ENCODE measurements around the gene SAMD1. TPM values are rescaled to one million over a fixed set of nuclear protein-coding genes. Genes with fewer than 3 reads are reported as not detected.

Gene SAMD1
- total RNA-seq, 1 donor from 2014 or later = 29.5 TPM

- Mint-ChIP-seq H3K9me3 (ENCODE audit: unreplicated experiment) (no peaks in the 10 kb centered on the region), H3K4me1 (ENCODE audit: unreplicated experiment) (peaks cover 45% of the 10 kb centered on the region), H3K27ac (ENCODE audit: unreplicated experiment) (no peak overlapping the region)
These were observed 23.9 kb upstream of the SAMD1 start for GRCh38 chr19:14114439-14114838.

GRCh38 chr19:14113762-14114414 lies 23.3 kb upstream of the SAMD1 start:
- DNase-seq (ENCODE audit: low spot score) = no peak
- no peak overlapping the region for H3K27ac Mint-ChIP-seq (ENCODE audit: unreplicated experiment)
- peaks cover 12% of the 10 kb centered on the region for H3K27me3 Mint-ChIP-seq (ENCODE audit: unreplicated experiment)
- peaks cover 5% of the 10 kb centered on the region for H3K36me3 Mint-ChIP-seq (ENCODE audit: low read depth, unreplicated experiment)
- peak; percentile 20 for TF ChIP-seq CTCF (IDR thresholded peaks at IDR 0.05; ENCODE audit: unreplicated experiment)
- peaks cover 40% of the 10 kb centered on the region for H3K4me1 Mint-ChIP-seq (ENCODE audit: unreplicated experiment)
- H3K9me3 Mint-ChIP-seq (ENCODE audit: unreplicated experiment) = no peaks in the 10 kb centered on the region
- H3K4me3 Mint-ChIP-seq (ENCODE audit: unreplicated experiment) = no peak overlapping the region

More at GRCh38 chr19:14114439-14114838, 23.9 kb upstream of the SAMD1 start:
- H3K36me3 Mint-ChIP-seq (ENCODE audit: low read depth, unreplicated experiment) = peaks cover 9% of the 10 kb centered on the region
- H3K27me3 Mint-ChIP-seq (ENCODE audit: unreplicated experiment) = peaks cover 12% of the 10 kb centered on the region
- H3K4me3 Mint-ChIP-seq (ENCODE audit: unreplicated experiment) = no peak overlapping the region
- TF ChIP-seq CTCF (IDR thresholded peaks at IDR 0.05; ENCODE audit: unreplicated experiment) = no peak
- DNase-seq (ENCODE audit: low spot score) = no peak

GRCh38 chr19:14112809-14113385 lies 22.3 kb upstream of the SAMD1 start:
- H3K4me3 Mint-ChIP-seq (ENCODE audit: unreplicated experiment) = no peak overlapping the region

GRCh38 chr19:14112051-14112808 lies 21.7 kb upstream of the SAMD1 start:
- H3K36me3 Mint-ChIP-seq (ENCODE audit: low read depth, unreplicated experiment) = peaks cover 3% of the 10 kb centered on the region
- no peak overlapping the region for H3K4me3 Mint-ChIP-seq (ENCODE audit: unreplicated experiment)
- H3K4me1 Mint-ChIP-seq (ENCODE audit: unreplicated experiment) = peaks cover 35% of the 10 kb centered on the region
- DNase-seq (ENCODE audit: low spot score) = no peak
- H3K27me3 Mint-ChIP-seq (ENCODE audit: unreplicated experiment) = peaks cover 12% of the 10 kb centered on the region
- H3K27ac Mint-ChIP-seq (ENCODE audit: unreplicated experiment) = no peak overlapping the region
- TF ChIP-seq CTCF (IDR thresholded peaks at IDR 0.05; ENCODE audit: unreplicated experiment) = no peak
- H3K9me3 Mint-ChIP-seq (ENCODE audit: unreplicated experiment) = no peaks in the 10 kb centered on the region

More at GRCh38 chr19:14112809-14113385, 22.3 kb upstream of the SAMD1 start:
- peak overlapping the region; percentile 61 for H3K27ac Mint-ChIP-seq (ENCODE audit: unreplicated experiment)
- peaks cover 12% of the 10 kb centered on the region for H3K27me3 Mint-ChIP-seq (ENCODE audit: unreplicated experiment)
- no peak for TF ChIP-seq CTCF (IDR thresholded peaks at IDR 0.05; ENCODE audit: unreplicated experiment)
- DNase-seq (ENCODE audit: low spot score) = no peak
- peaks cover 3% of the 10 kb centered on the region for H3K36me3 Mint-ChIP-seq (ENCODE audit: low read depth, unreplicated experiment)
- no peaks in the 10 kb centered on the region for H3K9me3 Mint-ChIP-seq (ENCODE audit: unreplicated experiment)
- H3K4me1 Mint-ChIP-seq (ENCODE audit: unreplicated experiment) = peaks cover 35% of the 10 kb centered on the region
